Activated CD4-positive, alpha-beta memory T cell treated with anti-CD3 and anti-CD28 coated beads for 36 hours (primary cell): ENCODE measurements around the gene INTS12. TPM values are rescaled to one million over a fixed set of nuclear protein-coding genes. Genes with fewer than 3 reads are reported as not detected.

Source experiments
- CTCF ChIA-PET: fragments of 350-600 bp; sonication (Branson Sonifier 250); formaldehyde crosslinking; loops from one replicate; lab custom pipeline; 2021; ENCODE audit warnings: antibody characterized with exemption, inconsistent platforms; lab: Charles Lee
- POLR2A ChIA-PET: fragments of 350-600 bp; sonication (Branson Sonifier 250); formaldehyde crosslinking; loops from one replicate; lab custom pipeline; 2021; ENCODE audit warnings: antibody characterized with exemption; lab: Charles Lee
- DNase-seq: peaks from one replicate; pipeline ENCODE4 v3.0.0-alpha.2; 2020
- H3K27ac Mint-ChIP-seq: one replicate; pipeline ENCODE4 v1.8.0; 2021; ENCODE audit warnings: mixed read lengths
- H3K27me3 Mint-ChIP-seq: one replicate; pipeline ENCODE4 v1.8.0; 2021; ENCODE audit warnings: mixed read lengths
- H3K36me3 Mint-ChIP-seq: one replicate; pipeline ENCODE4 v1.8.0; 2021; ENCODE audit warnings: mixed read lengths
- H3K4me1 Mint-ChIP-seq: one replicate; pipeline ENCODE4 v1.8.0; 2021; ENCODE audit warnings: low read depth, mixed read lengths
- H3K4me3 Mint-ChIP-seq: one replicate; pipeline ENCODE4 v1.8.0; 2021; ENCODE audit warnings: mild to moderate bottlenecking, mixed read lengths
- H3K9me3 Mint-ChIP-seq: one replicate; pipeline ENCODE4 v1.8.0; 2021; ENCODE audit warnings: mixed read lengths
- intact Hi-C: fragments of 100-400 bp; cut with micrococcal nuclease; formaldehyde crosslinking; loops from one replicate; pipeline ENCODE4 v1.15.1; 2023
- total RNA-seq, 2 experiments: library from RNA; stranded (reverse); gene quantifications; one replicate each; pipeline ENCODE4 v1.2.3, GENCODE V29; 2021

INTS12 gene
- total RNA-seq, 2 experiments from 2014 or later, result 19.6 to 22.7 TPM

DNA sequence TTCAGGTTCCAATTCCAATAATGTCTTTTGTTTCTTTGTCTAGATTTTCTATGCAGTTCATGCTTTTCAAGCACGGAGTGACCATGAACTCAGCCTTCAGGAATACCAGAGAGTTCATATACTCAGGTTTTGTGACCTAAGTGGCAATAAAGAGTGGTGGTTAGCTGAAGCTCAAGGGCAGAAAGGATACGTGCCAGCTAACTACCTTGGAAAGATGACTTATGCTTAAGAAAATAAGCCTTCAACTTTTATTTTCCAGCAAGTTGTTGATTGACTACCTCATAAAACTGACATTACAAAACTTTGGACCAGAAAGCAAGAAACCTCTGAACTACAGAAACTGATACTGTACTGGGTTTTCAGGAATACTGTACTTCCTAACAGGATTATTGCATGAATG, 30.8 kb downstream of the INTS12 start:
- H3K4me1 Mint-ChIP-seq, result no peaks in the 10 kb centered on the region
- H3K27me3 Mint-ChIP-seq, result no peaks in the 10 kb centered on the region
- CTCF ChIA-PET, result no interaction called here
- H3K27ac Mint-ChIP-seq, result no peak overlapping the region
- no peaks in the 10 kb centered on the region for H3K9me3 Mint-ChIP-seq
- no peak overlapping the region for H3K4me3 Mint-ChIP-seq
- intact Hi-C loops, result no loop called here
- POLR2A ChIA-PET, result no interaction called here
- peaks cover under 1% of the 10 kb centered on the region for H3K36me3 Mint-ChIP-seq
- no peak for DNase-seq

DNA sequence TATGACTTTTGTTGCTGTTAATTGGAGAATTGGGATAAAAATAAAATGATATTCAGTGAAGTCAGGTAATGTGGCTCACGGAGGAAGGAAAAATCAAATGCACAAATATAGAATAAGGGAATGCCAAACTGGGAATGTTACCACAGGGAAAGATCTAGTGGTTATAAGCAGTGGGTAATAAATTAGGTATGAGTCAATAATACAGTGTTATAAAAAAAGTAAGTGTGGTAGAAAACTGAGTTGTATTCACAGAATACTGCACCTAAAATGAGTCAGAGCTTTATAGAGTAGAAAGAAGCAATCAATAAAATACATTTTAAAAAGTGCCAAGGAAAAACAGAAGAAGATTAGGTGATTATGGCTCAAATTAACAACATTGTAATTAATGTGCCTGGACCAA, 34.5 kb downstream of the INTS12 start:
- POLR2A ChIA-PET, result no interaction called here
- Mint-ChIP-seq H3K4me3 (no peak overlapping the region), H3K27me3 (peaks cover 3% of the 10 kb centered on the region), H3K27ac (no peak overlapping the region), H3K36me3 (no peaks in the 10 kb centered on the region), H3K9me3 (no peaks in the 10 kb centered on the region), H3K4me1 (no peaks in the 10 kb centered on the region)
- no peak for DNase-seq
- intact Hi-C loops, result no loop called here
- CTCF ChIA-PET, result no interaction called here

DNA sequence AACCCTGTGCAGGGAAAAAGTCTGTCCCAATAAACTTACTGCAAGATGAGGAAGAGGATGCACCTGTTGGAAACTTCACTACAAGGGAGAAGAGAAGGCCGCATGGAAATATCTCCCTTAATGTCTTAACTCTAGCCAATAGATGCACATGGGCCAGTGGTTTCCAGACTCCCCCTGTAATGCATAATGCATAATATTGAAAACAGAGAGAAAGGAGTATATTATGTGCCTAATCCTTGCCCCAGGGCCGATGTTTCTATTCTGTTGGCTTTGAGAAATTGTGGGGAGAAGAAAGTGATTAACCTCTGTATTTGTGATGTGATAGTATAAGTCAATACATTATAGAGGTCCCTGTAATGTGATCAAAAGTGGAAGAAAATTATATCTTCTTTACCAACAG, 37.2 kb downstream of the INTS12 start:
- ChIA-PET POLR2A (no interaction called here), CTCF (no interaction called here)
- Mint-ChIP-seq H3K27ac (no peak overlapping the region), H3K4me1 (no peaks in the 10 kb centered on the region), H3K4me3 (no peak overlapping the region), H3K27me3 (peaks cover 5% of the 10 kb centered on the region), H3K36me3 (no peaks in the 10 kb centered on the region), H3K9me3 (no peaks in the 10 kb centered on the region)
- intact Hi-C loops, result no loop called here
- no peak for DNase-seq

DNA sequence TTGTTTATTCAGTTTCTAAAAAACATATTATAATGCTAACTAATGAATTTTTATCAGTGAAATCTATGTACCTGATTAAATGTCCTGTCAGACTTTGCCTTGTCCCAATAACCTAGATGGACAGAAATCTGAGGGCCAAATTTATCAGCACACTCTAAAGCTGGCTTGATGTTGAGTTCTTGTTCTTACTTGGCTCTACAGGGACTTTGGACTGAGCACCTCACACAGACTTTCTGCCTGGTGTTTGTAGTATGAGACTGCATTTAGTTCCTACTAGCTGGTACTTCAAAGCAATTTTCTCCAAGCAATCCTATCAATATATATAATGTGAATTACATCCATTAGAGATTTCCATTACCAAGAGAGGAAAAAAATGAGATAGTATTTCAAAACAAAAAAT, 37.8 kb downstream of the INTS12 start:
- no peak overlapping the region for H3K27ac Mint-ChIP-seq
- intact Hi-C loops, result no loop called here
- H3K4me3 Mint-ChIP-seq, result no peak overlapping the region
- no peak for DNase-seq
- POLR2A ChIA-PET, result no interaction called here
- H3K4me1 Mint-ChIP-seq, result no peaks in the 10 kb centered on the region
- H3K36me3 Mint-ChIP-seq, result no peaks in the 10 kb centered on the region
- H3K27me3 Mint-ChIP-seq, result peaks cover 9% of the 10 kb centered on the region
- H3K9me3 Mint-ChIP-seq, result no peaks in the 10 kb centered on the region
- CTCF ChIA-PET, result no interaction called here

DNA sequence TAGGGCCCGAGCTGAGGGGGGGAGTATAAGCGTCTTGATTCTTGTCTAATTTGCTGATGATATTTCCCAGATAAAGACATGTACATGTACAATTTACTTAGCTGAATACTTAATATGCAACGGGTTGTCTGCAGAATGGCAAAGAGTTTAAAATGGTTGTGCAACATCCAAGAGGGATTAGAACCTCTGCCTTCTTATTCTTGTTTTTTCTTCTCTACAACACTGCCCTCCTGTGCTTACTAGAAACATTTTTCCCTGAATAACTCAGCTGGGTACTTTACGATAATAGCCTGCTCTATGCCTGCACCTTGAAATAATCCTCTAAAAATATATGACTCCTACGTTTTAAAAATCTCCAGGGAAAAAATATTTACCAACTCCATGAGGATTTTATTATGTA, 41.8 kb downstream of the INTS12 start:
- CTCF ChIA-PET, result interaction anchor here (0.8 kb wide), 1 partner anchor 192 kb away, joined by 3 read pairs; the partner anchor contains the start of gene PPA2
- no peaks in the 10 kb centered on the region for H3K9me3 Mint-ChIP-seq
- intact Hi-C loops, result no loop called here

GRCh38 chr4:105662935-105663675, 45.4 kb downstream of the INTS12 start:
- H3K4me1 Mint-ChIP-seq, result no peaks in the 10 kb centered on the region
- H3K27me3 Mint-ChIP-seq, result peaks cover 7% of the 10 kb centered on the region
- POLR2A ChIA-PET, result no interaction called here
- H3K27ac Mint-ChIP-seq, result no peak overlapping the region
- no peak for DNase-seq
- no peaks in the 10 kb centered on the region for H3K36me3 Mint-ChIP-seq
- CTCF ChIA-PET, result no interaction called here
- intact Hi-C loops, result no loop called here
- H3K9me3 Mint-ChIP-seq, result no peaks in the 10 kb centered on the region
- H3K4me3 Mint-ChIP-seq, result no peak overlapping the region

More for the DNA sequence above, 41.8 kb downstream of the INTS12 start:
- Mint-ChIP-seq H3K4me1 (no peaks in the 10 kb centered on the region), H3K36me3 (no peaks in the 10 kb centered on the region), H3K27ac (no peak overlapping the region), H3K27me3 (peaks cover 9% of the 10 kb centered on the region), H3K4me3 (no peak overlapping the region)
- POLR2A ChIA-PET, result no interaction called here
- no peak for DNase-seq

DNA sequence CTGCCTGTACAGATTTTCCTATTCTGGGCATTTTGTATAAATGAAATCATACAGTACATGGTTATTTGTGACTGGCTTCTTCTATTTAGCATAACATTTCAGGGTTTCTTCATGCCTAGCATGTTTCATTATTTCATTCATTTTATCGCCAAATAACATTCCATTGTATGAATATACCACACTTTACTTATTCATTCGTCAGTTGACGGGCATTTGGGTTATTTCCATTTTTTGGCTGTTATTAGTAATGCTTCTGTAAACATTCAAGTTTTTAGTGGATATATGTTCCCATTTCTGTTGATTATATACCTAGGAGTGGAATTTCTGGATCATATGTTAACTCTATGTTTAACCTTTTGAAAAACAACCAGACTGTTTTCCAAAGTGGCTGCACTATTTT, 47.5 kb downstream of the INTS12 start:
- Mint-ChIP-seq H3K4me3 (no peak overlapping the region), H3K4me1 (no peaks in the 10 kb centered on the region), H3K27me3 (peaks cover 4% of the 10 kb centered on the region), H3K36me3 (no peaks in the 10 kb centered on the region), H3K27ac (no peak overlapping the region), H3K9me3 (no peaks in the 10 kb centered on the region)
- POLR2A ChIA-PET, result no interaction called here
- CTCF ChIA-PET, result no interaction called here
- intact Hi-C loops, result no loop called here
- no peak for DNase-seq

- intact Hi-C loops, result no loop called here
- H3K4me1 Mint-ChIP-seq, result no peaks in the 10 kb centered on the region
Measured at GRCh38 chr4:105659190-105659589, 49.3 kb downstream of the INTS12 start.

GRCh38 chr4:105657117-105657765, 51.2 kb downstream of the INTS12 start:
- H3K9me3 Mint-ChIP-seq, result no peaks in the 10 kb centered on the region
- POLR2A ChIA-PET, result no interaction called here
- CTCF ChIA-PET, result no interaction called here
- DNase-seq, result no peak
- H3K4me1 Mint-ChIP-seq, result no peaks in the 10 kb centered on the region
- intact Hi-C loops, result no loop called here
- H3K36me3 Mint-ChIP-seq, result no peaks in the 10 kb centered on the region
- H3K4me3 Mint-ChIP-seq, result no peak overlapping the region
- no peak overlapping the region for H3K27ac Mint-ChIP-seq
- peaks cover 2% of the 10 kb centered on the region for H3K27me3 Mint-ChIP-seq

More at GRCh38 chr4:105659190-105659589, 49.3 kb downstream of the INTS12 start:
- no peaks in the 10 kb centered on the region for H3K9me3 Mint-ChIP-seq
- no peak for DNase-seq
- H3K27me3 Mint-ChIP-seq, result peaks cover 2% of the 10 kb centered on the region
- H3K4me3 Mint-ChIP-seq, result no peak overlapping the region
- CTCF ChIA-PET, result no interaction called here
- no peaks in the 10 kb centered on the region for H3K36me3 Mint-ChIP-seq
- POLR2A ChIA-PET, result no interaction called here
- no peak overlapping the region for H3K27ac Mint-ChIP-seq

- no peaks in the 10 kb centered on the region for H3K36me3 Mint-ChIP-seq
- no peak overlapping the region for H3K27ac Mint-ChIP-seq
- POLR2A ChIA-PET, result no interaction called here
- no peak for DNase-seq
- H3K4me3 Mint-ChIP-seq, result no peak overlapping the region
- H3K9me3 Mint-ChIP-seq, result no peaks in the 10 kb centered on the region
- CTCF ChIA-PET, result no interaction called here
- H3K4me1 Mint-ChIP-seq, result no peaks in the 10 kb centered on the region
- peaks cover 12% of the 10 kb centered on the region for H3K27me3 Mint-ChIP-seq
- intact Hi-C loops, result no loop called here
Measured at GRCh38 chr4:105652286-105652888, 56.1 kb downstream of the INTS12 start.

DNA sequence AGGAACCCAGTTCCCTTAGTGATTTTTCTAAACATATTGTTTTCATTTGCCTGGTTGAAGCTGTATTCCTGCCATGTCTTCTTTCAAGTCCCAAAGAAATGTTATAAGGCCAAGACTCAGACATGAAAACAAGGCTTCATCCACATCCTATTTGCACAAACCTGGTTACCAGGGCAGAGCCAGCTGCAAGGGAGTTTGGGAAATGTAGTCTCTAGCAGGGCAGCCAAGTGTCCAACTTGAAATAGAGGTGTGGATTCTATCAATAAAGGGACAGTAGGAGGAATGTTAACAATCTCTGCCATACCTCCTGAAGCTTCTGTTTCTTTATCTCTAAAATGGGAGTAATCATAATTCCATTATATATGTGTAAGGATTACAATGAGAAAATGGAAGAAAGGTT, 56.6 kb downstream of the INTS12 start:
- Mint-ChIP-seq H3K27ac (no peak overlapping the region), H3K4me3 (no peak overlapping the region), H3K36me3 (no peaks in the 10 kb centered on the region), H3K27me3 (peaks cover 12% of the 10 kb centered on the region), H3K4me1 (no peaks in the 10 kb centered on the region), H3K9me3 (no peaks in the 10 kb centered on the region)
- CTCF ChIA-PET, result no interaction called here
- intact Hi-C loops, result no loop called here
- DNase-seq, result no peak
- POLR2A ChIA-PET, result no interaction called here

- no peak for DNase-seq
- no peaks in the 10 kb centered on the region for H3K9me3 Mint-ChIP-seq
- ChIA-PET CTCF (no interaction called here), POLR2A (no interaction called here)
- no peaks in the 10 kb centered on the region for H3K4me1 Mint-ChIP-seq
- H3K36me3 Mint-ChIP-seq, result no peaks in the 10 kb centered on the region
- peaks cover 13% of the 10 kb centered on the region for H3K27me3 Mint-ChIP-seq
- no peak overlapping the region for H3K27ac Mint-ChIP-seq
- intact Hi-C loops, result no loop called here
- no peak overlapping the region for H3K4me3 Mint-ChIP-seq
Measured at GRCh38 chr4:105650190-105650589, 58.3 kb downstream of the INTS12 start.
